HepG2 (cell line): ENCODE results near the gene PLCB1. TPM values are rescaled to one million over a fixed set of nuclear protein-coding genes. Genes with fewer than 3 reads are reported as not detected.

Experiments used
- ATAC-seq: fragments of 200-7000 bp; cut with Tn5 transposase; 3 replicates; pipeline ENCODE4 v1.9.1; 2020; ENCODE audit warnings: mild to moderate bottlenecking, moderate library complexity
- BruUV-seq: library from RNA; stranded (reverse); fragments of 400-500 nt; replicated peaks from 2 replicates; lab custom pipeline; 2021; lab: Mats Ljungman, UMichigan
- CTCF ChIA-PET: fragments of 300-600 bp; formaldehyde crosslinking; extraction: SDS; loops from one replicate; lab custom pipeline; 2021; ENCODE audit warnings: low total read pairs, inconsistent platforms, low intra/inter-chr PET ratio; lab: Yijun Ruan, JAX
- POLR2A ChIA-PET: fragments of 350-600 bp; sonication (Branson Sonifier 250); formaldehyde crosslinking; loops from one replicate; lab custom pipeline; 2020; ENCODE audit warnings: antibody characterized with exemption, inconsistent platforms; lab: Yijun Ruan, JAX
- DNase-seq: peaks from one replicate; pipeline ENCODE4 v3.0.0-alpha.2; 2015; ENCODE audit warnings: low spot score
- FAIRE-seq: peaks from 3 replicates; lab custom pipeline; 2011; peaks lifted over from hg19 to GRCh38; lab: Jason Lieb, UNC
- H2AFZ ChIP-seq: one replicate; pipeline ENCODE4 v1.6.1; 2011; ENCODE audit warnings: low read length, inconsistent platforms
- H3K27ac ChIP-seq: fragments of 300-600 bp; 3 replicates; pipeline ENCODE4 v1.8.0; 2011; ENCODE audit warnings: mixed run types, mild to moderate bottlenecking, mixed read lengths, low read length, inconsistent platforms; ENCODE audit not compliant: insufficient read depth; ENCODE audit errors: extremely low read length
- H3K27me3 ChIP-seq, 2 experiments: fragments of 200-600 bp in 1 of 2; 2 replicates in 1 of 2; 3 replicates in 1 of 2; pipeline versions ENCODE4 v1.6.0 to v1.8.0; 2011; ENCODE audit warnings: low read length in 2 of 2, mild to moderate bottlenecking in 2 of 2, moderate library complexity in 2 of 2, inconsistent platforms in 1 of 2; ENCODE audit not compliant: insufficient read depth in 2 of 2, control insufficient read depth in 1 of 2
- H3K36me3 ChIP-seq, 2 experiments: fragments of 200-600 bp in 1 of 2; replicated peaks in 1 of 2; 2 replicates in 1 of 2; 3 replicates in 1 of 2; pipeline versions ENCODE4 v1.5.1 to v1.8.0; 2011; ENCODE audit warnings: low read length in 2 of 2, inconsistent platforms in 1 of 2; ENCODE audit not compliant: insufficient read depth in 2 of 2, control insufficient read depth in 1 of 2
- H3K4me1 ChIP-seq: 2 replicates; pipeline ENCODE4 v1.5.1; 2012; ENCODE audit warnings: low read length, inconsistent platforms; ENCODE audit not compliant: insufficient read depth
- H3K4me2 ChIP-seq: 2 replicates; pipeline ENCODE4 v1.6.0; 2011; ENCODE audit warnings: low read depth, low read length, inconsistent platforms
- H3K4me3 ChIP-seq, 3 experiments: fragments of 200-600 bp in 1 of 3; sonication (generic), shearing (Covaris generic) in 1 of 3; replicated peaks in 1 of 3; 2 replicates each; pipeline ENCODE4 v1.5.1; 2011 to 2016; ENCODE audit warnings: low read length in 3 of 3, inconsistent platforms in 2 of 3, low read depth in 2 of 3, mild to moderate bottlenecking in 2 of 3, control low read depth in 1 of 3, mixed read lengths in 1 of 3; ENCODE audit not compliant: insufficient read depth in 1 of 3
- H3K79me2 ChIP-seq: one replicate; pipeline ENCODE4 v1.6.1; 2011; ENCODE audit warnings: low read length, inconsistent platforms; ENCODE audit not compliant: insufficient read depth
- H3K9ac ChIP-seq: 2 replicates; pipeline ENCODE4 v1.6.0; 2011; ENCODE audit warnings: mild to moderate bottlenecking, low read depth, low read length, inconsistent platforms; ENCODE audit not compliant: insufficient read depth
- H3K9me3 ChIP-seq: 2 replicates; pipeline ENCODE4 v1.5.1; 2012; ENCODE audit warnings: mild to moderate bottlenecking, low read length
- H4K20me1 ChIP-seq: 2 replicates; pipeline ENCODE4 v1.6.0; 2011; ENCODE audit warnings: inconsistent platforms, mild to moderate bottlenecking, low read length, moderate library complexity; ENCODE audit not compliant: insufficient read depth
- ATF7 ChIP-seq, 2 experiments: fragments of 450-650 bp in 1 of 2; sonication (generic) in 1 of 2; formaldehyde crosslinking in 1 of 2; IDR thresholded peaks; 2 replicates each; pipeline versions ENCODE4 v1.4.0 to v1.6.1; 2016 to 2020; ENCODE audit warnings: antibody characterized with exemption in 1 of 2, mild to moderate bottlenecking in 1 of 2, missing genetic modification reagents in 1 of 2
- CBX1 ChIP-seq: IDR thresholded peaks from one replicate; pipeline ENCODE4 v1.6.1; 2016; ENCODE audit warnings: antibody characterized with exemption, low read depth
- ELF3 ChIP-seq: IDR thresholded peaks from 2 replicates; pipeline ENCODE4 v1.6.1; 2016; ENCODE audit warnings: missing genetic modification reagents, missing compliant biosample characterization
- FOXA1 ChIP-seq, 2 experiments: fragments of 450-650 bp in 1 of 2; sonication (generic) in 1 of 2; formaldehyde crosslinking in 1 of 2; IDR thresholded peaks; 2 replicates each; pipeline versions ENCODE4 v1.4.0 to v1.6.1; 2016 to 2020; ENCODE audit warnings: missing genetic modification reagents in 1 of 2
- GATA4 ChIP-seq: sonication (generic); IDR thresholded peaks from 2 replicates; pipeline ENCODE4 v1.6.1; 2016; ENCODE audit warnings: antibody characterized with exemption, low read depth, borderline replicate concordance
- GFI1 ChIP-seq: sonication (generic); formaldehyde crosslinking; IDR thresholded peaks from 2 replicates; pipeline ENCODE4 v1.5.0; 2020; ENCODE audit warnings: missing genetic modification reagents, mild to moderate bottlenecking, borderline replicate concordance
- GPN1 ChIP-seq: sonication (generic); formaldehyde crosslinking; IDR thresholded peaks from 2 replicates; pipeline ENCODE4 v1.5.1; 2020; ENCODE audit warnings: missing genetic modification reagents, borderline replicate concordance
- MAFF ChIP-seq: IDR thresholded peaks from 2 replicates; pipeline ENCODE4 v1.6.1; 2011; ENCODE audit warnings: low read depth, low read length, improper control_type of control experiment
- MTF2 ChIP-seq: sonication (generic); formaldehyde crosslinking; IDR thresholded peaks from 2 replicates; pipeline ENCODE4 v1.5.0; 2020; ENCODE audit warnings: missing genetic modification reagents, borderline replicate concordance
- NFRKB ChIP-seq: fragments of 450-650 bp; IDR thresholded peaks from 2 replicates; pipeline ENCODE4 v1.6.1; 2017
- PLSCR1 ChIP-seq: sonication (generic); formaldehyde crosslinking; IDR thresholded peaks from 2 replicates; pipeline ENCODE4 v1.5.0; 2020; ENCODE audit warnings: missing genetic modification reagents, mild to moderate bottlenecking, borderline replicate concordance
- TOPORS ChIP-seq: sonication (generic); formaldehyde crosslinking; IDR thresholded peaks from 2 replicates; pipeline ENCODE4 v1.8.0; 2023; ENCODE audit warnings: mild to moderate bottlenecking, missing genetic modification reagents
- TSC22D2 ChIP-seq: sonication (generic); formaldehyde crosslinking; IDR thresholded peaks from 2 replicates; pipeline ENCODE4 v1.5.1; 2020; ENCODE audit warnings: missing genetic modification reagents, mild to moderate bottlenecking, borderline replicate concordance
- ZMYM4 ChIP-seq: sonication (generic); formaldehyde crosslinking; IDR thresholded peaks from 2 replicates; pipeline ENCODE4 v1.8.1; 2023; ENCODE audit warnings: mild to moderate bottlenecking, missing genetic modification reagents
- ZNF160 ChIP-seq: sonication (generic); formaldehyde crosslinking; IDR thresholded peaks from 2 replicates; pipeline ENCODE4 v1.8.0; 2022; ENCODE audit warnings: mild to moderate bottlenecking, inconsistent platforms, missing genetic modification reagents
- ZNF280D ChIP-seq: sonication (generic); formaldehyde crosslinking; IDR thresholded peaks from 2 replicates; pipeline ENCODE4 v1.5.1; 2020; ENCODE audit warnings: mild to moderate bottlenecking, missing genetic modification reagents
- ZNF331 ChIP-seq: sonication (generic); formaldehyde crosslinking; IDR thresholded peaks from 2 replicates; pipeline ENCODE4 v1.4.0; 2020; ENCODE audit warnings: missing genetic modification reagents
- ZNF709 ChIP-seq: sonication (generic); formaldehyde crosslinking; IDR thresholded peaks from 2 replicates; pipeline ENCODE4 v1.5.0; 2020; ENCODE audit warnings: mild to moderate bottlenecking, missing genetic modification reagents
- ZNF766 ChIP-seq: sonication (generic); formaldehyde crosslinking; IDR thresholded peaks from 2 replicates; pipeline ENCODE4 v1.5.0; 2020; ENCODE audit warnings: missing genetic modification reagents, borderline replicate concordance
- ZNF879 ChIP-seq: sonication (generic); formaldehyde crosslinking; IDR thresholded peaks from 2 replicates; pipeline ENCODE4 v1.8.1; 2023; ENCODE audit warnings: missing genetic modification reagents
- ZSCAN30 ChIP-seq: sonication (generic); formaldehyde crosslinking; IDR thresholded peaks from 2 replicates; pipeline ENCODE4 v1.5.0; 2020; ENCODE audit warnings: mild to moderate bottlenecking, missing genetic modification reagents
- WGBS: methylation state at CpG from one replicate; pipeline ENCODE4 v1.1.6; 2017; ENCODE audit warnings: low lambda C conversion rate; 5-methylcytosine and 5-hydroxymethylcytosine counted together
- in situ Hi-C: cut with HindIII; loops from 2 replicates; pipeline ENCODE4 v1.10.0; 2017; ENCODE audit warnings: low pct_unique_long_range_greater_than_20kb; ENCODE audit not compliant: extremely low pct_ligation_motif_present
- intact Hi-C: fragments of 100-400 bp; cut with micrococcal nuclease; formaldehyde crosslinking; loops from one replicate; pipeline ENCODE4 v1.10.0; 2022; ENCODE audit not compliant: unreplicated experiment
- polyA plus RNA-seq, 8 experiments: library from polyadenylated mRNA; depleted of rRNA in 3 of 8; stranded (reverse) in 7 of 8; unstranded in 1 of 8; fragments of >200 nt; fragmentation: Illumina TruSeq in 4 of 8; extraction: Trizol in 4 of 8; gene quantifications; 2 replicates each; pipeline versions ENCODE4 v1.2.1 to v1.2.3, GENCODE V29; 2011 to 2016; ENCODE audit warnings: low read depth in 4 of 8, missing spikeins in 1 of 8, mixed read lengths in 1 of 8; ENCODE audit not compliant: insufficient read depth in 1 of 8
- total RNA-seq, 5 experiments: library from RNA; depleted of rRNA; stranded (reverse); fragments of >200 nt; fragmentation: Illumina TruSeq; extraction: Trizol; gene quantifications; 2 replicates each; pipeline ENCODE4 v1.2.3, GENCODE V29; 2016; ENCODE audit warnings: low read depth in 1 of 5

PLCB1 gene
- total and polyA plus RNA-seq, 2 of the 13 experiments (the other 11 are each of a cell fraction or from before 2014, with no cell fraction given) = 42.4 to 55.9 TPM

GRCh38 chr20:8788831-8789230 is 656.8 kb downstream of the PLCB1 start (continued):
- TF ChIP-seq ZNF280D (no peak), TSC22D2 (CRISPR knock-in tag) (no peak), NFRKB (no peak)

- intact Hi-C loops (loop anchor here (1.0 kb wide), 5 partner anchors 19 to 603 kb away; no protein-coding TSS in a partner anchor), in situ Hi-C loops (no loop called here)
- WGBS = 68% methylated on average over 5 of the region's 5 CpGs
- BruUV-seq = no TSS peak
- Histone ChIP-seq H3K27me3 (no peaks in the 10 kb centered on the region), H2AFZ (no peak overlapping the region), H3K27ac (no peak overlapping the region), H3K36me3 (peaks cover 6 to 47% of the 10 kb centered on the region in 2 experiments), H4K20me1 (no peaks in the 10 kb centered on the region), H3K9me3 (no peaks in the 10 kb centered on the region), H3K4me1 (no peaks in the 10 kb centered on the region), H3K4me3 (no peak overlapping the region), H3K9ac (no peak overlapping the region), H3K79me2 (no peaks in the 10 kb centered on the region), H3K4me2 (no peak overlapping the region)
- peak; percentile 83 for ATAC-seq
- FAIRE-seq = peak; percentile 71
- ChIA-PET POLR2A (no interaction called here), CTCF (interaction anchor here (1.7 to 2.0 kb wide), 4 partner anchors 63 to 603 kb away, joined by 3 to 23 read pairs (median 10); no protein-coding TSS in a partner anchor)
- DNase-seq = peak; percentile 61
- TF ChIP-seq ELF3 (CRISPR knock-in tag) (no peak), GFI1 (CRISPR knock-in tag) (peak; percentile 50; the same call in 1 of the 2 replicates), ZNF331 (CRISPR knock-in tag) (0 out of 2 replicates have a peak, but pooled peaks have one; percentile 43), MAFF (0 out of 2 replicates have a peak, but pooled peaks have one; percentile 2), FOXA1 (IDR thresholded peaks at IDR 0.05) (no peak), FOXA1 (CRISPR knock-in tag; IDR thresholded peaks at IDR 0.05) (peak; percentile 65), ZSCAN30 (no peak), ATF7 (IDR thresholded peaks at IDR 0.05) (peak; percentile 46), ATF7 (CRISPR knock-in tag; IDR thresholded peaks at IDR 0.05) (no peak), ZNF709 (CRISPR knock-in tag) (no peak), PLSCR1 (CRISPR knock-in tag) (no peak), GPN1 (CRISPR knock-in tag) (no peak), MTF2 (CRISPR knock-in tag) (no peak), ZNF879 (CRISPR knock-in tag) (no peak), CBX1 (no peak), TOPORS (CRISPR knock-in tag) (no peak), ZMYM4 (CRISPR knock-in tag) (no peak), ZNF160 (no peak), GATA4 (no peak), ZNF766 (CRISPR knock-in tag) (no peak)
These were observed 658.5 kb downstream of the PLCB1 start for GRCh38 chr20:8790442-8791074.
